HEK293 (cell line): Measurements from ENCODE around the gene TBC1D17.

Source experiments
- CTCF ChIP-seq: fragments of 450-650 bp; formaldehyde crosslinking; IDR thresholded peaks from 2 replicates; pipeline ENCODE4 v1.5.1; 2016; ENCODE audit warnings: missing biosample characterization, missing genetic modification characterization
- ELK4 ChIP-seq: IDR thresholded peaks from 2 replicates; pipeline ENCODE4 v1.6.1; 2011; ENCODE audit warnings: mild to moderate bottlenecking, low read depth, low read length, borderline replicate concordance
- GLI4 ChIP-seq: fragments of 450-650 bp; formaldehyde crosslinking; IDR thresholded peaks from 2 replicates; pipeline ENCODE4 v1.5.1; 2016; ENCODE audit warnings: missing biosample characterization, missing genetic modification characterization
- ZBTB11 ChIP-seq: fragments of 450-650 bp; formaldehyde crosslinking; conservative IDR thresholded peaks from 2 replicates; pipeline ENCODE4 v1.5.1; 2016; ENCODE audit warnings: low read depth, missing biosample characterization, missing genetic modification characterization
- ZNF292 ChIP-seq: fragments of 450-650 bp; formaldehyde crosslinking; IDR thresholded peaks from 2 replicates; pipeline ENCODE4 v1.5.1; 2016; ENCODE audit warnings: low read depth, missing biosample characterization, missing genetic modification characterization, borderline replicate concordance
- ZNF350 ChIP-seq: fragments of 450-650 bp; formaldehyde crosslinking; IDR thresholded peaks from 2 replicates; pipeline ENCODE4 v1.5.0; 2017; ENCODE audit warnings: missing biosample characterization, mild to moderate bottlenecking, missing genetic modification characterization

GRCh38 chr19:49861541-49862378 lies 15.7 kb upstream of the TBC1D17 start:
- TF ChIP-seq GLI4: no peak
- no peak for TF ChIP-seq ZBTB11 (tag by site-specific recombination)
- no peak for TF ChIP-seq CTCF (tag by site-specific recombination)
- no peak for TF ChIP-seq ZNF292 (tag by site-specific recombination)
- TF ChIP-seq ELK4: no peak
- TF ChIP-seq ZNF350: no peak
